H9 (cell line): ENCODE results near the gene NRXN2. TPM values are rescaled to one million over a fixed set of nuclear protein-coding genes. Genes with fewer than 3 reads are reported as not detected.

Source experiments
- DNase-seq: peaks from one replicate; pipeline ENCODE4 v3.0.0-alpha.2; 2017
- H2AFZ ChIP-seq: one replicate; pipeline ENCODE4 v1.6.1; 2013; ENCODE audit warnings: mild to moderate bottlenecking, low read length, control low read depth, moderate library complexity
- H2AK5ac ChIP-seq: 2 replicates; pipeline ENCODE4 v1.6.1; 2013; ENCODE audit warnings: low read length, control low read depth, mixed read lengths; ENCODE audit not compliant: insufficient read length
- H2BK120ac ChIP-seq: one replicate; pipeline ENCODE4 v1.6.1; 2013; ENCODE audit warnings: low read depth, mild to moderate bottlenecking, low read length, control low read depth, inconsistent platforms; ENCODE audit not compliant: poor library complexity, severe bottlenecking
- H2BK12ac ChIP-seq: 2 replicates; pipeline ENCODE4 v1.6.1; 2013; ENCODE audit warnings: low read length, control low read depth, mixed read lengths, low read depth; ENCODE audit not compliant: insufficient read length
- H2BK15ac ChIP-seq: 2 replicates; pipeline ENCODE4 v1.6.1; 2013; ENCODE audit warnings: low read depth, low read length, control low read depth
- H2BK20ac ChIP-seq: one replicate; pipeline ENCODE4 v1.6.1; 2013; ENCODE audit warnings: low read depth, mild to moderate bottlenecking, low read length, control low read depth, inconsistent platforms; ENCODE audit not compliant: poor library complexity, severe bottlenecking
- H2BK5ac ChIP-seq: 2 replicates; pipeline ENCODE4 v1.6.1; 2013; ENCODE audit warnings: low read length, control low read depth, mixed read lengths; ENCODE audit not compliant: insufficient read length
- H3K14ac ChIP-seq: 2 replicates; pipeline ENCODE4 v1.6.1; 2013; ENCODE audit warnings: low read length, control low read depth; ENCODE audit not compliant: insufficient read depth
- H3K18ac ChIP-seq: 2 replicates; pipeline ENCODE4 v1.6.1; 2013; ENCODE audit warnings: low read depth, mild to moderate bottlenecking, mixed read lengths, low read length, control low read depth; ENCODE audit not compliant: insufficient read length
- H3K23ac ChIP-seq: 2 replicates; pipeline ENCODE4 v1.6.1; 2013; ENCODE audit warnings: low read length, control low read depth, mixed read lengths, low read depth; ENCODE audit not compliant: insufficient read length
- H3K23me2 ChIP-seq: 2 replicates; pipeline ENCODE4 v1.6.1; 2013; ENCODE audit warnings: low read depth, mild to moderate bottlenecking, mixed read lengths, low read length, control low read depth; ENCODE audit not compliant: insufficient read length, poor library complexity, severe bottlenecking
- H3K27ac ChIP-seq: 2 replicates; pipeline ENCODE4 v1.5.1; 2013; ENCODE audit warnings: low read length, control low read depth, mixed read lengths, low read depth; ENCODE audit not compliant: insufficient read length
- H3K27me3 ChIP-seq: 2 replicates; pipeline ENCODE4 v1.6.1; 2013; ENCODE audit warnings: low read length, control low read depth, inconsistent platforms; ENCODE audit not compliant: insufficient read depth
- H3K4ac ChIP-seq: 2 replicates; pipeline ENCODE4 v1.6.1; 2013; ENCODE audit warnings: low read depth, mild to moderate bottlenecking, control low read depth, inconsistent platforms, low read length, moderate library complexity
- H3K4me1 ChIP-seq: 2 replicates; pipeline ENCODE4 v1.6.1; 2013; ENCODE audit warnings: low read length, control low read depth, inconsistent platforms; ENCODE audit not compliant: insufficient read depth
- H3K4me2 ChIP-seq: 2 replicates; pipeline ENCODE4 v1.6.1; 2013; ENCODE audit warnings: low read length, control low read depth, mixed read lengths; ENCODE audit not compliant: insufficient read length, insufficient read depth
- H3K56ac ChIP-seq: 2 replicates; pipeline ENCODE4 v1.6.1; 2013; ENCODE audit warnings: low read depth, mild to moderate bottlenecking, mixed read lengths, low read length, control low read depth; ENCODE audit not compliant: insufficient read length
- H3K79me1 ChIP-seq: 2 replicates; pipeline ENCODE4 v1.6.1; 2013; ENCODE audit warnings: low read depth, mild to moderate bottlenecking, moderate library complexity, low read length, control low read depth, inconsistent platforms; ENCODE audit not compliant: insufficient read depth, poor library complexity, severe bottlenecking
- H3K79me2 ChIP-seq: 2 replicates; pipeline ENCODE4 v1.6.1; 2013; ENCODE audit warnings: low read length, control low read depth, inconsistent platforms; ENCODE audit not compliant: insufficient read depth
- H3K9ac ChIP-seq: 2 replicates; pipeline ENCODE4 v1.6.1; 2013; ENCODE audit warnings: low read length, control low read depth, mixed read lengths; ENCODE audit not compliant: insufficient read length; ENCODE audit errors: extremely low read depth
- H3K9me3 ChIP-seq: one replicate; pipeline ENCODE4 v1.6.1; 2013; ENCODE audit warnings: low read depth, low read length, inconsistent platforms; ENCODE audit not compliant: control insufficient read depth
- H3T11ph ChIP-seq: one replicate; pipeline ENCODE4 v1.6.1; 2013; ENCODE audit warnings: mild to moderate bottlenecking, low read length, control low read depth, inconsistent platforms
- H4K20me1 ChIP-seq: one replicate; pipeline ENCODE4 v1.6.1; 2013; ENCODE audit not compliant: control insufficient read depth, insufficient read length, insufficient read depth
- H4K5ac ChIP-seq: 2 replicates; pipeline ENCODE4 v1.6.1; 2013; ENCODE audit warnings: low read depth, mild to moderate bottlenecking, mixed read lengths, low read length, control low read depth; ENCODE audit not compliant: insufficient read length
- H4K8ac ChIP-seq: replicated peaks from 2 replicates; pipeline ENCODE4 v1.6.1; 2013; ENCODE audit warnings: low read length, control low read depth, mixed read lengths, low read depth; ENCODE audit not compliant: insufficient read length
- H4K91ac ChIP-seq: 2 replicates; pipeline ENCODE4 v1.6.1; 2013; ENCODE audit warnings: low read depth, mild to moderate bottlenecking, moderate library complexity, mixed read lengths, low read length, control low read depth; ENCODE audit not compliant: insufficient read length
- H3K27ac Mint-ChIP-seq, 3 experiments: 2 replicates in 2 of 3; 3 replicates in 1 of 3; pipeline ENCODE4 v1.8.0; 2020 to 2021; ENCODE audit warnings: mixed read lengths in 3 of 3, mild to moderate bottlenecking in 1 of 3, moderate library complexity in 1 of 3
- H3K27me3 Mint-ChIP-seq: 2 replicates; pipeline ENCODE4 v1.8.0; 2021; ENCODE audit warnings: low read depth, mild to moderate bottlenecking, moderate library complexity, mixed read lengths
- H3K36me3 Mint-ChIP-seq, 3 experiments: 2 replicates in 2 of 3; 3 replicates in 1 of 3; pipeline ENCODE4 v1.8.0; 2020 to 2021; ENCODE audit warnings: low read depth in 3 of 3, mixed read lengths in 3 of 3; ENCODE audit not compliant: insufficient read depth in 1 of 3
- H3K4me1 Mint-ChIP-seq, 2 experiments: 2 replicates each; pipeline ENCODE4 v1.8.0; 2020; ENCODE audit warnings: mixed read lengths in 2 of 2
- H3K4me3 Mint-ChIP-seq, 2 experiments: 2 replicates in 1 of 2; 3 replicates in 1 of 2; pipeline ENCODE4 v1.8.0; 2020 to 2021; ENCODE audit warnings: mild to moderate bottlenecking in 2 of 2, mixed read lengths in 2 of 2, moderate library complexity in 1 of 2
- H3K9me3 Mint-ChIP-seq, 2 experiments: 2 replicates in 1 of 2; 3 replicates in 1 of 2; pipeline ENCODE4 v1.8.0; 2020; ENCODE audit warnings: mild to moderate bottlenecking in 2 of 2, mixed read lengths in 2 of 2, moderate library complexity in 1 of 2
- CTCF ChIP-seq: fragments of 200-600 bp; sonication (generic); conservative IDR thresholded peaks from 3 replicates; pipeline ENCODE4 v1.8.0; 2021; ENCODE audit warnings: antibody characterized with exemption, mild to moderate bottlenecking
- WGBS: extraction: QIAGEN DNeasy Blood & Tissue Kit; methylation state at CpG from one replicate; pipeline ENCODE4 v1.1.7; 2013; ENCODE audit warnings: missing lambda C conversion rate, low lambda C conversion rate, mixed read lengths; ENCODE audit not compliant: insufficient read length; ENCODE audit errors: extremely low coverage; 5-methylcytosine and 5-hydroxymethylcytosine counted together
- total RNA-seq: library from RNA; stranded (reverse); gene quantifications from 2 replicates; pipeline ENCODE4 v1.2.1, GENCODE V29; 2021

The NRXN2 gene
- total RNA-seq, 1 experiment from 2014 or later: 3.9 TPM

- Histone ChIP-seq H4K5ac (no peak overlapping the region), H4K8ac (no peak overlapping the region), H3K18ac (no peak overlapping the region), H3K23me2 (peaks cover 3% of the 10 kb centered on the region), H2BK15ac (no peak overlapping the region), H3K9me3 (no peaks in the 10 kb centered on the region), H3K23ac (no peak overlapping the region), H4K91ac (no peak overlapping the region), H3K27me3 (peaks cover 12% of the 10 kb centered on the region; the same call in 1 of the 2 replicates), H3K9ac (no peak overlapping the region), H2BK120ac (no peak overlapping the region), H2BK20ac (no peak overlapping the region), H4K20me1 (peaks cover 3% of the 10 kb centered on the region), H3K14ac (no peak overlapping the region; the same call in 1 of the 2 replicates), H2BK12ac (no peak overlapping the region), H3K79me1 (no peaks in the 10 kb centered on the region), H2BK5ac (no peak overlapping the region), H3K4ac (no peak overlapping the region), H3K79me2 (no peaks in the 10 kb centered on the region), H3T11ph (no peak overlapping the region), H3K4me2 (no peak overlapping the region), H2AK5ac (no peak overlapping the region), H3K27ac (no peak overlapping the region), H3K56ac (no peak overlapping the region), H3K4me1 (no peaks in the 10 kb centered on the region), H2AFZ (no peak overlapping the region)
- no CpG with 5 or more reads among the region's 21 CpGs for WGBS
- Mint-ChIP-seq H3K9me3 (no peaks in the 10 kb centered on the region; a peak in 2 of 5 replicates), H3K27ac (no peak overlapping the region), H3K4me3 (no peak overlapping the region; a peak in 1 of 5 replicates), H3K27me3 (peaks cover 92% of the 10 kb centered on the region), H3K4me1 (peaks cover 7 to 56% of the 10 kb centered on the region in 2 experiments), H3K36me3 (no peaks in the 10 kb centered on the region)
- no peak for DNase-seq
- no peak for TF ChIP-seq CTCF
Observed at GRCh38 chr11:64716473-64717267, 6.3 kb downstream of the NRXN2 start.
